Stimulated activated CD4-positive, alpha-beta T cell treated with anti-CD3 and anti-CD28 coated beads, Interleukin-1b, Interleukin-23, amount 100 ng/mL, for 1 hour (primary cell): ENCODE measurements around the gene ISCA2.

Source experiments
- DNase-seq, 2 donors: peaks; one replicate each; pipeline ENCODE4 v3.0.0-alpha.2; 2020; ENCODE audit warnings: low read depth in 2 of 2

ISCA2 gene

GRCh38 chr14:74482571-74482970 lies 11.0 kb upstream of the ISCA2 start:
- DNase-seq = no peak

GRCh38 chr14:74483321-74483720 lies 10.2 kb upstream of the ISCA2 start:
- no peak for DNase-seq

GRCh38 chr14:74486164-74486563 lies 7.4 kb upstream of the ISCA2 start:
- no peak for DNase-seq

- no peak for DNase-seq
Measured at GRCh38 chr14:74488786-74489397, 4.7 kb upstream of the ISCA2 start.

- no peak for DNase-seq
Measured at GRCh38 chr14:74490486-74490885, 3.1 kb upstream of the ISCA2 start.

- DNase-seq = no peak
Measured at GRCh38 chr14:74491956-74492775, 1.4 kb upstream of the ISCA2 start.

GRCh38 chr14:74492776-74493342 lies 706 bp upstream of the ISCA2 start, which contains the start of gene NPC2:
NPC2 (minus strand) TSS chr14:74493305; CDS start chr14:74493274, 31 bp downstream.
- no peak for DNase-seq

- no peak for DNase-seq
Measured at GRCh38 chr14:74495356-74495755, 1.8 kb downstream of the ISCA2 start.

- no peak for DNase-seq
Measured at GRCh38 chr14:74500417-74501134, 7.0 kb downstream of the ISCA2 start.

GRCh38 chr14:74501135-74501614 lies 7.6 kb downstream of the ISCA2 start:
- no peak for DNase-seq

- DNase-seq = no peak
Measured at GRCh38 chr14:74501691-74502090, 8.1 kb downstream of the ISCA2 start.

GRCh38 chr14:74502236-74503019 lies 8.9 kb downstream of the ISCA2 start:
- DNase-seq = no peak

GRCh38 chr14:74503291-74503937 lies 9.8 kb downstream of the ISCA2 start:
- DNase-seq = no peak

- DNase-seq = no peak
Measured at GRCh38 chr14:74503938-74504335, 10.4 kb downstream of the ISCA2 start.

GRCh38 chr14:74504412-74504811 lies 10.8 kb downstream of the ISCA2 start:
- DNase-seq = no peak

- DNase-seq = no peak
Measured at GRCh38 chr14:74504874-74505720, 11.5 kb downstream of the ISCA2 start.

- no peak for DNase-seq
Measured at GRCh38 chr14:74505831-74506230, 12.3 kb downstream of the ISCA2 start.

GRCh38 chr14:74506411-74506851 lies 12.9 kb downstream of the ISCA2 start:
- DNase-seq = no peak

GRCh38 chr14:74507085-74507484 lies 13.5 kb downstream of the ISCA2 start:
- DNase-seq = no peak

- no peak for DNase-seq
Measured at GRCh38 chr14:74507840-74508239, 14.3 kb downstream of the ISCA2 start.
